ELF-1 (cell line): ENCODE measurements around the gene LPP.

Experiments
- DNase-seq: peaks from one replicate; pipeline ENCODE4 v3.0.0-alpha.2; 2016; ENCODE audit warnings: low read depth, low spot score

LPP gene

DNA sequence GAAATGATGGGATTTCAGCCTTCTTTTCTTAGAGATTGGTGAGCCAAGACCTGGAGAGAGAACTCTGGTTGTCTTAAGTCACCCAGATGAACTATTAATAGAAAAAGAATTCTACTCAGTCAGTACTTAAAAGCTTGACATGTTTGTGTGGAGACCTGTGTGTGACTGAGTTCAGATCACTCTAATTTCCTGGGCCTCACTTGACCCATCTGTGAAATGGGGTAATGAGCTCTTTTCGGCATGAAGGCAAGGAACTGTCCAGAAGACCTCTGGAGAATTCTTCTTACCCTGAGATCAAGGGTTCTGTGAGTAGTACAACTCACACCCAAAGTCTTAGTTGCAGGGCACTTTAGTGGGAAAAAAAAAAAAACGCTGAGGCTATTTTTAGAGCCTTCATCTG, 92.9 kb downstream of the LPP start:
- no peak for DNase-seq

DNA sequence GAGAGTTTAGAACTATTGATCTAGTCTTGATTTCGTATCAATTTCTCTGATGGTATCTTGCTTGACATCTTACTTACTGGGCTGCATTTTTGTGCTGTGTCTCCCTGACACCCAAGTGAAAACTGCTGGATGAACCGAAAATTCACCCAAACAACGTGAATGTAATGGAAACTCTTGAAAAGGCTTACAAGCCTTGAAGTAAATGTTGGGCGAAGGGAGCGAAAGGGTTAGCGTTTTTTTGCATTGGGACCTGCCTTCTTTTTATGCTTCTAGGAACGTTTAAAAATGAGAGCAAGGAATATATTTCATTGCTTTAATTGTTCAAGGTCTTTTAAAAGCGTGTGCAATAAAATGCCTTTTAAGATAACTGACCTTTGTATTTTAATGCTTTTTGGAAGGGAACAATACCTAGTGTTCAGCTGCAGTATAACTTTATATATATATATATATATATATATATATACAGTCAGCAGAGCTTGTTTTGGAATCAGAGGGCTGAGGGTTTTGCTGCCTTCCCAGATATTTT, 94.1 kb downstream of the LPP start:
- no peak for DNase-seq

DNA sequence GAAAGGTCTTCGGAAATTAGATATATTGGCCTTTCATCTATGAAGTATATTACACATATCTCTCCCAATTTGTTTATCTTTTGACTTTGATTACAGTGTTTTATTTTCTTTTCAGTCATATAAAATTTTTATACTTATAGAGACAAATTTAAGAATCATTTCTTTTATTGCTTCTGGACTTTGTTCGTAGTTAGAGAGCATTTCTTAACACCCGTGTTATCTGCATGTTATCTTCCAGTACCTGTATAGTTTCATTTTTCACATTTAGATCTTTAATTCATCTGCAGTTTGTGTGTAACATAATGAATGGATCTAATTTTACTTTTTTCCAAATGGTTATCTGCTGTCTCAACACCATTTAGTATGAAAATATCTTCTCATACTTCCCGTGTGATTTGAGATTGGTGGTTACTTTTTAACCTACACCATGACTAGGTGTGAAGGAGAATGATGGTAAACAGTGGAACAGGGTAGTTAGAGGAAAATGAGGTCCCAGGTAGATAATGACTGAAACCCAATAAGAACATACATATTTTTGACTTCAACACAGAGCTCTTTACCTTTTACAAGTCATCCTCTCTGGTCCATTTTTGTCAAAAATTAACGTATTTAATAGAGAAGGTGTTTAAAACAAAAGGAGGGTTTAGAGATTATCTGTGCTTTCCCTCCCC, 99.3 kb downstream of the LPP start:
- no peak for DNase-seq

DNA sequence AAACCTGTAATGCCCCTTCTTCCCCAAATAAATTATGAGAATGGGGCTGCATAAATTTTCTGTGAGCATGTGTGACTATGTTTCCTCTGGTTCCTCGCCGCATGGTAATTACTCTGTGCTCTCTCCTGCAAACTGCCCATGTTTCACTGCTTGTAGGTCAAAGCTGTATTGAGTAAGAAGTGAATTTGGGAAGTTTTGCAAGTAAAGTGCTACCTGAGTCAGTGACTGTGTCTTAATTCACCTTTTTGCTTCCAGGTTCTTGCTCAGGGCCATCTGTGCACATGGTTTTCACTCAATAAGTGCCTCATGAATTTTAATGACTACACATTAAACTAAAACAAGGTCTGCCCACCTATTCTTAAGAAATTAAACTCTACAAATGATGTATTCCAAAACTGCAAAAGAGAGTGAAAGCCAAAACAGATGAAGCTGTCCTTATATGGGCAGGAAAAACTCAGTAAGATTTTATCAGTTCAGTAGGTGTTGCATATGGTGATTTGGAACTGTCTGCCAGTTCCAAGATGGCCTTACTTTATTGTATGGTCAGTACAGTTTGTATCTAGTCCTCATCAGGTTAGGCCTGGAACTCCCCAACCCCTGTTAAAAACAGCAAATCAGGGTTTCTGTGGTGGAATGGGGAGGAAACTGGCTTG, 100.0 kb downstream of the LPP start:
- no peak for DNase-seq

DNA sequence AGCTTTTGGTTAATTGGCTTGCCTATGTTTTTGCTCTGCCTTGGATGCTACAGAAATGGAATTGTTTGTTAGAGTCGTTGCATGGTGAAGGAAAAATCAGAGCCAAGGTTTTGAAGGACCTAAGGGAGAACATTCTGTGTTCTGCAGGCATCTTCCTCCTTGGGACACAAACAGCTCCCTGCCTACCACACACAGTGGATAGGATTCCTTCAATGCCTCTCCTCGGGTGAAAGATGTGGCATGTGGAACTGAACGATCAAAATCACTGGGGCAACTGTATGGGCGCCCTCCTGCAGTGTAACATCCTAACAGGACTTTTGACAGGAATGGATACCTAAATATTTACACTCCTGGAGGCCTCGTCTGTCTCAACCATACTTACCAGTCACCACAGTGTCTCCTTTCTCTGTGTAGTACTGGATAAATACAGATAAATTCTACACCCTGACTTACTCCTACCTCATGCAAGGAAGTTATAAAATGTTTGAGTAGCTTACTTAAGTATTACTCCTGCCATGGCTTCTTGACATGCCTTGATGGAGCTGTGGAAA, 100.6 kb downstream of the LPP start:
- DNase-seq = no peak

GRCh38 chr3:188255190-188255589, 101.2 kb downstream of the LPP start:
- no peak for DNase-seq

- no peak for DNase-seq
These were observed 102.8 kb downstream of the LPP start for GRCh38 chr3:188256758-188257157.

DNA sequence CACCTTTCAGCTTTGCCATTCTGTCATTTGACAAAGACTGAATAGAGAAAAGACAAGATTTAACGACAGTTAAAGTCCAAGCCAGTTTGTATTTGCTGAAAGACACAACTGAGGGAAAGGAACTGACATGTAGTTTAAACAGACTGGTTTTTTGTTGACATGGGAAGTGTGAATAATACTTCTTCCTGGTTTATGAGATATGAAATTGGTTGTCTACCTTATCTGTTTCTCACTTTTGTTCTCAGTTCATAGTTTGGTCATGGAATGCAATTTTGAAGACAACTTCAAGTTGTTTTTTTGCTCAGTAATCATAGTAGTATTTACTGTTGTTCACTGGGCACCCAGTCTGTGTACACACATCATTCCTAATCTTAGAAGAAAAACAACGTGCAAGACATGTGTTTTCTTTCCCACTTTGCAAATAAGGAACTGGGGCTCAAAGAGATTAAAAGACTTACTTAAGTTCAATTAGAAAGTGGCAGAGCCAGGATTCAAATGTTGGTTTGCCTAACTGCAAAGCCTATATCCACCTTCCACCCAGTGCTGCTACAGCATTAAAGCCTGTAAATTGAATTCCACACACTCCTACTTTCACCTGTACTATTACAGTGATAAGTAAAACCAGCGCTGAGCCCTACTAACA, 103.5 kb downstream of the LPP start:
- no peak for DNase-seq

DNA sequence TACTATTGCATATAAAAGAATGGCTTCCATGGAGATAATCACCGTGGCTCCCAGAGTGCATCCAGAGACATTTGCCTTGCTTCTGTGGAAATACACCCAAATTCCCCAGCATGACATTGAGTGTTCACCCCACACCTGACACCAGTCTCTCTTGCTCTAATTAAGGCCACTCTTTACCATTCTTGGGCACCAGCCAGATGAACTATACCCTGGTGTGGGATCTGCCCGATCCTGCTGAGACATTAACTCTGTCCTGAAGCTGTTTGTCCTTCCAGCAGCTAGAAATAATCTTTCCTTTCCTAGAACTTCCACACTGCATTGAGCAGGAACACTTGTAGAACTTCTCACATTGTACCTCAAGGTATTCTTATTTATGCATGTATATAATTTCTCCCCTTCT, 105.2 kb downstream of the LPP start:
- no peak for DNase-seq

- no peak for DNase-seq
These were observed 105.6 kb downstream of the LPP start for GRCh38 chr3:188259596-188259995.

DNA sequence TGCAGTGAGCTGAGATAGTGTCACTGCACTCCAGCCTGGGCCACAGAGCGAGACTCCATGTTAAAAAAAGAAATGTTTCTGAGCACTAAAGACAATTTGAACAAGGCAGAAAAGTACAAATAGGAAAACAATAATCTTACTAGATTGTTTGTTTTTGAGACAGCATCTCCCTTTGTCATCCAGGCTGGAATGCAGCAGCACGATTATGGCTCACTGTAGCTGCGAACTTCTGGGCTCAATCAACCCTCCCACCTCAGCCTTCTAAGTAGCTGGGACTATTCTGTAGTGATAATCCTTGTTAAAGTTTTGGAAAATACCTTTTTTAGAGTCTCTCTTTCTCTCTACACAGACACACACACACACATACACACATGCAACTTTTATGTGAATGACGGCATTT, 107.1 kb downstream of the LPP start:
- no peak for DNase-seq

DNA sequence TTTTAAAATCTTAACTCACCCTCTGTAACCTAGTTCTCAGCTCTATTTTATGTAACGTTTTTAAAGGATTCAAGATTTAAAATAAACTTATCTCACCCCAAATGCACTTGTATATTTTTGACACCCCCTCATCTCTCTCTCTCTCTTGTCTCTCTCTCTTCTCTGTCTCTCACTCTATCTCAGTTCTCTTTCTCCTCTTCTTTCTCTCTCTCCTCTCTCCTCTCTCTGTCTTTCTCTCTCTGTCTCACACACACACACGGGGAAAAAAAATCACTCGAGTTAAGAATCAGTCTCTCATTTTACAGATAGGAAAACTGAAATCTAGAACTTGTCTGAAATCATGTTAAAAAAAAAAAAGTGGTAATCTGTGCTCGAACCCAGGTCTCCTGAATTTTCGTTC, 108.5 kb downstream of the LPP start:
- DNase-seq = no peak

GRCh38 chr3:188262913-188263683, 109.1 kb downstream of the LPP start:
- no peak for DNase-seq

DNA sequence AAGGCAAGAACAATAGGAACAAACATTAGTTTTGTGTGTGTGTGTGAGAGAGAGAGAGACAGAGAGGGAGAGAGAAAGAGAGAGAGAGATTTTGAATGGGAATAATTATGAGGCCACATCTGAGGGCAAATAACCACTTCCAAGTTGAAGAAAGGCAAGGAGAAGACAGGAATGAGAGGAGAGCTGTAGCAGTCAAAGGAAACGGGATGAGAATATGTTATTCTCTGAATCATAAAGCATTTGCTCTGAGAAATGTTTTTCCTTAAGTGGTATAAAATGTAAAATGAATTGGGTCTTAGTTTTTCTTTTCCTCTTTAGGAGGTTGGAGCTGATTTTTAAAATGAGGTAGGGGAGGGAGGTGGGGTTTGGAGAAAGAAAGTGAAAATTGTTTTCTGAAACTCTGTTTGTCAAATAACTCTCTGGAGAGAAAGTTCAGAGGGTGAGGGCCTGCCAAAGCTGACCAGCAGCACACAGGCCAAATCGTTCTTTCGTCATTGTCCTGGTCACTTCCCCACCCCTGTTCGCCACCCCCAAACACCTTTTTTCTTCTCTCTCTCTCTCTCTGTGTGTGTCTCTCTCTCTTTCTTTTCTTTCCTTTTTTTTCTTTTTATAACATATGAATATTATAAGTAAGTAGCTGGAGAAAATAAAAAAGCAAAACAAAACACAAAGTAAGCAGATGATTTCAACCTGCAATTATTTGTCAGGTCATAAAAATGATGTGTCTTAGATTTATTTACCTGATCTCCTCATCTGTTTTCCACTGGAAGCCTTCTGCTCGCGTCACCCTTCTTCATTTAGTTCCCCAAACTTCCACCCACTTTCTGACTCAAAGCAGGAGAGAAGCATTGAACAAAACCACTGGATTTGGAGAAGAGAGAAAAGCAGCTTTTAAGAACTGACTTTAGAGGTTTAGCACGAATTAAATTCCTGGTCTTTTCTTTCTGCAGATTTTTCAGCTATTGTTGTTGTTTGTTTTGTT, 110.6 kb downstream of the LPP start:
- no peak for DNase-seq

DNA sequence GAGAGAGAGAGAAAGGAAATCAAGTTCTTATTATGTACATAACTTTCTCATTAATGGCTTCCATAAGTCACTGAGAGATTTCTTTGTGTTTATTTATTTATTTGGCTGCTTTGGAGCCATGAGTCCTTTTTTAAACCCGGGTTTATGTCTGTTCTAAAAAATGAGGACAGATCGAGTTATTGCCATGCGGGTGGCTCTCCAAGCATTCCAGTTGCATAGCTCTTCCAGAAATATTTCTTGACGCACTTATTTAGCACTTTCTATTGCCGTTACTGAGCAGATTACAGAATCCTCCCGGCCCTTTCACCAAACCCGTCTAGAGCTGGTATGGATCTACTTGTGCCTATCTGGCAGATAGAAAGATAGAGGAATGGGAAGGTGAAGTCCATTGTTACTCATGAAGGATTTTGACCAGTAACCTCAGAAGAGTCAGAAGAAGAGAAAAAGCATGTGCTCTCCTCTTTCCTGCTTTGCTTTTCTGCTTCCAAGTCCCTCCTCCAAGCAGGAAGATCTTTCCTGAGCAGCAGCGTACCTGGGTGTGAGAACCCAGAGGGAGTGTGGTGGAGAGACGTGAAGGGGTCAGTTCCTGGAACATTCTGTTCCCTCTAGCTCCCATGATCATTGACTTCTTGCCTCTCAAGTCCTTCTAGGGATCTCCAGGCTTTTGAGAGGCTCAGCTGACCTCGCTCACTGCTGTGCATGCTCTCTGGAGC, 112.8 kb downstream of the LPP start:
- no peak for DNase-seq

GRCh38 chr3:188267790-188268335, 113.9 kb downstream of the LPP start:
- DNase-seq = no peak

GRCh38 chr3:188268336-188268735, 114.4 kb downstream of the LPP start:
- no peak for DNase-seq

GRCh38 chr3:188269040-188269439, 115.1 kb downstream of the LPP start:
- DNase-seq = no peak

DNA sequence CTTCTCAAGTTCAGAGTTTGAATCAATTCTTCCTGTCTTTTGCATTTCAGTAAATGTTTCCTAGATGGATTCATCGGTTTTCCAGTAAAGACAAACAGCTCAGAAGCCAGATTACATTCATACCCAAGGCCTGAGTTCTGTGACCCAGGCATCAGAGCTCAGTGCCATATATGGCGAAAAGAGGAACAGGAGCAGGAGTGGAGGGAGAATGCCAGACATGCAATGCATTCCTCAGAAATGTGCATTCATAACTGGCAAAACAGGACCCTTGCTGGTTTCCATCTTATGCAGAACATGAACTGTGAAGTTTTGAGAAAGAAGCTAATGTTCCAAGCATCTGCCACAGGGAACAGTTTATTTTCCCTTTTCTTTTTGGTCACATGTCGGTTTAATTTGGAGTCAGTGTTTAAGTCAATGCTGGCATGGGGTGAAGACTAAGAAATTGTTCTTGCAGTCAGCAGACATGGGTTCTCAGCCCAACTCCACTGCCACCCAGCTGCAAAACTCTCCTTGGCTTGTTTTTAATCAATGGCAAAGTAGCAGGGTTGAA, 116.5 kb downstream of the LPP start:
- no peak for DNase-seq
